AG10803 (cell line): ENCODE results near the gene RBM26.

Experiments
- DNase-seq: peaks from one replicate; pipeline ENCODE4 v3.0.0; 2010; ENCODE audit warnings: low read depth
- H3K4me3 ChIP-seq: 2 replicates; pipeline ENCODE4 v1.5.1; 2011; ENCODE audit warnings: mild to moderate bottlenecking, low read length, control low read depth
- CTCF ChIP-seq: conservative IDR thresholded peaks from 2 replicates; pipeline ENCODE4 v1.5.1; 2011; ENCODE audit warnings: mild to moderate bottlenecking, low read length, control low read depth, inconsistent platforms

RBM26 gene

DNA sequence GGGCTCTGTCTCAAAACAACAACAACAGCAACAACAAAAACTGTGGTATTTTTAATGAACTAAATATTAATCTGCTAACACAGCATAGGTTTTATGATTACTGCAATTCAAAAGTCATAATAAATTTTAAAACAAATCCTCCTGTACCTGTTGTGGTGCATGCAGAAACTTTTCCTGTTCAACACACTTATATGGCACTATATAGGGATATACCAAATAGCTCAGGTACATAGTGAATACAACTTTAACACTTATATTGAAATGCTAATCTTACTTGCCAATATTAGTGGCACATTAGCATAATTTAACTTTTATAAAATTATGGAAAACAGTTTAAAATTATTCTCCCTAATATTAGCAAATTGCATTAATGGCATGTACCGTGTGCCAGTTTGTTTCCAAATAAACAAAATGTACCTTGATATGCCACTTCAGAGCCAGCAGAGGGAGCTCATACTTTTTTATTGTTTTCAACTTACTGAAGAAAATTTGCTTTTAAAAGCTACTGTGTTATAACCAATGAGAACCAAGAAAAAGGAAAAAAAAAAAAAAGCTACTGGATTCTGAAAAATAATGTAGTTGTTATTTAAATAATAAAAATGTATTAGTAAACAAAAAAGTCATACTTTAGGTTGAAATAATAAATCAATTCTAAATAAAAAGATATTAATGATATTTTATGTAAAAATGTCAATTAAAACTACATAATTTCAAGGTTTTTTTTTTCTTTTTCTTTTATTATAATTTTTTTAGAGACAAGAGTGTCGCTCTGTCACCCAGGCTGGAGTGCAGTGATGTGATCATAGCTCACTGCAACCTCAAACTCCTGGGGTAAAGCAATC is 18.0 kb upstream of the RBM26 start:
- DNase-seq = peak; percentile 66

DNA sequence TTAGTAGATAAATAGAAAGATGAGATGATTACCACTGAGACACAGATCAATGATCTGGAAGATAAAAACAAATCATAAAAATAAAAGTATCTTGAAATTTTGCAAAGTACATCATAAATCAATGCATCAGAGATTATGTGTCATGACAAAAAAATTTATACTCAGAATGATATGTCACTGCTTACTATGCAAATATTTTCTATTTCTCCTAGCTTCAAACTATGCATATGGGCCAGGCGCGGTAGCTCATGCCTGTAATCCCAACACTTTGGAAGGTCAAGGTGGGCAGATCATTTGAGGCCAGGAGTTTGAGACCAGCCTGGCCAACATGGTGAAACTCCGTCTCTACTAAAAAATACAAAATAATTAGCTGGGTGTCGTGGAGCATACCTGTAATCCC is 17.3 kb upstream of the RBM26 start:
- no peak for TF ChIP-seq CTCF
- no peak for DNase-seq
- H3K4me3 ChIP-seq = no peak overlapping the region

More for the DNA sequence above, 18.0 kb upstream of the RBM26 start:
- no peak overlapping the region for H3K4me3 ChIP-seq
- TF ChIP-seq CTCF = peak; percentile 73

- no peak for TF ChIP-seq CTCF
- no peak overlapping the region for H3K4me3 ChIP-seq
- DNase-seq = no peak
These were observed 13.3 kb upstream of the RBM26 start for GRCh38 chr13:79419365-79419764.

DNA sequence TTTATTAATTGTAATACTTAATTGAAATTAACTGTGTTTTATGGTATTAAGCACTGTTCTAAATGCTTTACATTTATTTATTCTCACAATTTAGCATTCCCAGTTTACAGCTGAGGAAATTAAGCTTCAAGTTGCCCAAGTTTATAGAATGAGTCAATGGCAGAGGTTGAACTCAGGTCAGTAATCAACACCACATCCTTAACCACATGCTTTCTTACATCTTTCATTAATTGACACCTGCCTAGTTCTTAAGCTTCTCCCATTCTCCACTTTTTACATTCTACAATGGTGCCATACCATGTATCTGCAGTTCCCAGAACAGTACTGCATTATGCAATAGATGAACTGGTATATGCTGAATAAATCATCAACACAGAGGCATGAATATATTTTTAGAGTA is 11.7 kb upstream of the RBM26 start:
- no peak for TF ChIP-seq CTCF
- no peak overlapping the region for H3K4me3 ChIP-seq
- no peak for DNase-seq

DNA sequence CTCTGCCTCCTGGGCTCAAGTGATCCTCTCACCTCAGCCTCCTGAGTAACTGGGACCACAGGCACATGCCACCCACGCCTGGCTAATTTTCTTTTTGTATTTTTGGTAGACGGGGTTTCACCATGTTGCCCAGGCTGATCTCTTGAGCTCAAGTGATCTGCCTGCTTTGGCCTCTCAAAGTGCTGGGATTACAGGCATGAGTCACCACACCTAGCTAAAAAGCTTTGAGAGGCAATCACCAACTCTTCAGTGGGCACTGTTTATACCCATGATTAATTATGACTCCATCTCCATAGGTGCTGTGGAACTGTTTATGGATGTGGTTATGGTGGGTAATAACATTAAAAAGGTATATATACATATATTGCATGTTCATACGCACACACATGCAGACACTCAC is 7.5 kb upstream of the RBM26 start:
- H3K4me3 ChIP-seq = no peak overlapping the region
- DNase-seq = no peak
- TF ChIP-seq CTCF = no peak

- TF ChIP-seq CTCF = no peak
- DNase-seq = no peak
- H3K4me3 ChIP-seq = no peak overlapping the region
These were observed 3.8 kb upstream of the RBM26 start for GRCh38 chr13:79409828-79410227.

DNA sequence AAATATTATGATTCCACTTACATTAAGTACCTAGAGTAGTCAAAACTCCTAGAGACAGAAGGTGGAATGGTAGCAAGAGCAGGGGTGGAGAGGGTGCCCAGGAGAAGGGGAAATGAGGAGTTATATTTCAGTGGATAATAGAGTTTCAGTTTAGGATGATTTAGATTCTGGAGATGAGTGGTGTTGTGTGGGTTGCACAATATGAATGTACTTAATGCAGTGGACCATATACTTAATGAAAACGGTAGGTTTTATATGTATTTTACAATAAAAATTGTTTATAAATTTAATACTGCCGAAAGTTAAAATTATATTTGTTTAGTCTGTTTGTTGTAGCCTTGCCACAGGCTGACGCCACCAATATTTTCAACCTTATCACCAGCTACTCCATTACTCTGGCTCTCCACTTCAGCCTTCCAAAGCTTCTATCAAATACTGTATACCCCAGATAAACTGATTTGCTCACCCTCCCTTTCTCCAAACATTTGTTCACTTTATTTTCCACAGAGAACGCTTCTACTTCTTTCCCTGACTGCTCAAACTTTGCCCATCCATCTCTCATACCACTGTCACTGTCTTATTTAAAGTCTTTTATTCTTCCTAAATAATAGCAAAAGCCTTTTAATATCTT is 1.4 kb upstream of the RBM26 start:
- DNase-seq = no peak
- TF ChIP-seq CTCF = no peak
- no peak overlapping the region for H3K4me3 ChIP-seq
